Keratinocyte (primary cell): ENCODE results near the gene SNX8. TPM values are rescaled to one million over a fixed set of nuclear protein-coding genes. Genes with fewer than 3 reads are reported as not detected.

ENCODE experiments used
- DNase-seq: peaks from one replicate; pipeline ENCODE4 v3.0.0-alpha.2; 2011; ENCODE audit warnings: low read depth, missing footprints, low spot score
- FAIRE-seq: peaks from 2 replicates; lab custom pipeline; 2011; peaks lifted over from hg19 to GRCh38; lab: Jason Lieb, UNC
- H2AFZ ChIP-seq: 2 replicates; pipeline ENCODE4 v1.6.0; 2012; ENCODE audit warnings: low read length, control low read depth, inconsistent platforms; ENCODE audit not compliant: control insufficient read depth
- H3K27ac ChIP-seq: 2 replicates; pipeline ENCODE4 v1.5.1; 2011; ENCODE audit warnings: low read length; ENCODE audit not compliant: control insufficient read depth, insufficient read depth
- H3K27me3 ChIP-seq: 3 replicates; pipeline ENCODE4 v1.6.0; 2011; ENCODE audit warnings: low read length; ENCODE audit not compliant: control insufficient read depth, insufficient read depth; ENCODE audit errors: extremely low read depth
- H3K36me3 ChIP-seq, 2 experiments: 2 replicates in 1 of 2; 3 replicates in 1 of 2; pipeline ENCODE4 v1.5.1; 2011; ENCODE audit warnings: low read length in 2 of 2, mild to moderate bottlenecking in 1 of 2; ENCODE audit not compliant: control insufficient read depth in 2 of 2, insufficient read depth in 2 of 2; ENCODE audit errors: extremely low read depth in 1 of 2
- H3K4me1 ChIP-seq: 3 replicates; pipeline ENCODE4 v1.5.1; 2011; ENCODE audit warnings: low read length; ENCODE audit not compliant: control insufficient read depth, insufficient read depth; ENCODE audit errors: extremely low read depth
- H3K4me2 ChIP-seq: 3 replicates; pipeline ENCODE4 v1.6.0; 2011; ENCODE audit warnings: low read depth, low read length; ENCODE audit not compliant: control insufficient read depth, insufficient read depth; ENCODE audit errors: extremely low read depth
- H3K4me3 ChIP-seq, 3 experiments: fragments of 200-600 bp in 1 of 3; sonication (generic) in 1 of 3; 2 replicates in 2 of 3; 3 replicates in 1 of 3; pipeline ENCODE4 v1.5.1; 2011 to 2016; ENCODE audit warnings: low read length in 3 of 3, mild to moderate bottlenecking in 3 of 3, control low read depth in 2 of 3, inconsistent platforms in 1 of 3, low read depth in 1 of 3, mixed read lengths in 1 of 3, mixed run types in 1 of 3, moderate library complexity in 1 of 3; ENCODE audit not compliant: control insufficient read depth in 2 of 3, insufficient read depth in 2 of 3; ENCODE audit errors: extremely low read depth in 1 of 3
- H3K79me2 ChIP-seq: 2 replicates; pipeline ENCODE4 v1.6.0; 2012; ENCODE audit warnings: low read length; ENCODE audit not compliant: control insufficient read depth, insufficient read depth
- H3K9ac ChIP-seq: 3 replicates; pipeline ENCODE4 v1.6.0; 2011; ENCODE audit warnings: low read length; ENCODE audit not compliant: control insufficient read depth, insufficient read depth; ENCODE audit errors: extremely low read depth
- H3K9me1 ChIP-seq: 3 replicates; pipeline ENCODE4 v1.6.0; 2011; ENCODE audit warnings: low read length; ENCODE audit not compliant: control insufficient read depth, insufficient read depth; ENCODE audit errors: extremely low read depth
- H3K9me3 ChIP-seq: 2 replicates; pipeline ENCODE4 v1.5.1; 2012; ENCODE audit warnings: low read depth, low read length; ENCODE audit not compliant: control insufficient read depth
- H4K20me1 ChIP-seq: 3 replicates; pipeline ENCODE4 v1.6.0; 2011; ENCODE audit warnings: low read length; ENCODE audit not compliant: control insufficient read depth, insufficient read depth; ENCODE audit errors: extremely low read depth
- CTCF ChIP-seq, 3 experiments: IDR thresholded peaks in 1 of 3; conservative IDR thresholded peaks in 1 of 3; optimal IDR thresholded peaks in 1 of 3; 2 replicates in 2 of 3; 3 replicates in 1 of 3; pipeline versions ENCODE3 to v1.5.1; 2011; ENCODE audit warnings: low read length in 3 of 3, mild to moderate bottlenecking in 3 of 3, moderate library complexity in 2 of 3, control low read depth in 1 of 3, inconsistent platforms in 1 of 3; ENCODE audit not compliant: insufficient read depth in 2 of 3; ENCODE audit errors: extremely low read depth in 1 of 3
- EZH2 ChIP-seq: IDR thresholded peaks from one replicate; pipeline ENCODE4 v1.6.1; 2012; ENCODE audit warnings: inconsistent platforms, mild to moderate bottlenecking, low read length, moderate library complexity
- dilution Hi-C: fragments of 300-500 bp; cut with MboI; formaldehyde crosslinking; loops from one replicate; pipeline ENCODE4 v1.7.0; 2020; ENCODE audit warnings: low sequenced_read_pairs; ENCODE audit not compliant: extremely low pct_ligation_motif_present
- polyA plus RNA-seq, 5 experiments: library from polyadenylated mRNA; depleted of rRNA in 3 of 5; stranded (reverse) in 3 of 5; stranded (forward) in 1 of 5; unstranded in 1 of 5; fragments of >200 nt; gene quantifications; 1 replicate in 1 of 5; 2 replicates in 3 of 5; 3 replicates in 1 of 5; pipeline versions ENCODE4 v1.2.1 to v1.2.3, GENCODE V29; 2011 to 2012; ENCODE audit warnings: missing spikeins in 2 of 5, low read depth in 1 of 5, low replicate concordance in 1 of 5

The SNX8 gene
- polyA plus RNA-seq, 1 donor (not counting 4 experiments of a cell fraction or from before 2014, with no cell fraction given) = 24.2 TPM

GRCh38 chr7:2233926-2234325, 80.3 kb downstream of the SNX8 start:
- dilution Hi-C loops = no loop called here
- H3K9me3 ChIP-seq = no peaks in the 10 kb centered on the region
- H3K27ac ChIP-seq = no peak overlapping the region
- no peak overlapping the region for H3K4me3 ChIP-seq
- no peak overlapping the region for H2AFZ ChIP-seq
- peaks cover 22% of the 10 kb centered on the region for H3K4me1 ChIP-seq
- no peaks in the 10 kb centered on the region for H3K27me3 ChIP-seq
- FAIRE-seq (no peak), DNase-seq (no peak)
- no peak overlapping the region for H3K4me2 ChIP-seq
- no peaks in the 10 kb centered on the region for H4K20me1 ChIP-seq
- H3K9ac ChIP-seq = no peak overlapping the region
- H3K79me2 ChIP-seq = peaks cover 36% of the 10 kb centered on the region
- peaks cover 19 to 26% of the 10 kb centered on the region in 2 experiments for H3K36me3 ChIP-seq
- no peaks in the 10 kb centered on the region for H3K9me1 ChIP-seq
- TF ChIP-seq EZH2 (no peak), CTCF (optimal IDR thresholded peaks at IDR 0.05 in 1 of 3, IDR thresholded peaks at IDR 0.05 in 1 of 3, conservative IDR thresholded peaks at IDR 0.05 in 1 of 3; ENCODE audit: extremely low read depth in 1 of 3, insufficient read depth in 2 of 3, low read length in 3 of 3) (no peak)

- dilution Hi-C loops = no loop called here
- Histone ChIP-seq H3K27me3 (no peaks in the 10 kb centered on the region), H2AFZ (peak within 1 kb of the TSS; percentile 75), H3K79me2 (peaks cover 37% of the 10 kb centered on the region), H3K36me3 (peaks cover 14 to 23% of the 10 kb centered on the region in 2 experiments), H3K4me3 (peak within 1 kb of the TSS; percentile 84 to 91 (median 85)), H3K9me1 (no peaks in the 10 kb centered on the region), H3K4me1 (peaks cover 19% of the 10 kb centered on the region), H3K4me2 (peak within 1 kb of the TSS; percentile 95), H4K20me1 (no peaks in the 10 kb centered on the region), H3K9me3 (no peaks in the 10 kb centered on the region), H3K9ac (peak within 1 kb of the TSS; percentile 85), H3K27ac (peak within 1 kb of the TSS; percentile 63)
- FAIRE-seq = no peak
- no peak for TF ChIP-seq CTCF (optimal IDR thresholded peaks at IDR 0.05 in 1 of 3, IDR thresholded peaks at IDR 0.05 in 1 of 3, conservative IDR thresholded peaks at IDR 0.05 in 1 of 3; ENCODE audit: extremely low read depth in 1 of 3, insufficient read depth in 2 of 3, low read length in 3 of 3)
- no peak for TF ChIP-seq EZH2
- DNase-seq = peak; percentile 30
These were observed 81.3 kb downstream of the SNX8 start, which contains the start of gene MAD1L1 for GRCh38 chr7:2232766-2233520. TSS of gene MAD1L1 (minus strand) at chr7:2232945. CDS start at chr7:2230133, 2,812 bp downstream.
